AG04450 (cell line): ENCODE results near the gene ZNF532. TPM values are rescaled to one million over a fixed set of nuclear protein-coding genes. Genes with fewer than 3 reads are reported as not detected.
A peak's percentile ranks its signal among the peaks of the same experiment; 100 is the strongest.

ENCODE experiments used
- CTCF ChIA-PET: fragments of 300-600, 350-600 bp; formaldehyde crosslinking; extraction: SDS; loops from one replicate; lab custom pipeline; 2022; ENCODE audit warnings: antibody characterized with exemption, inconsistent platforms; lab: Charles Lee
- POLR2A ChIA-PET: fragments of 350-600 bp; formaldehyde crosslinking; extraction: SDS; loops from one replicate; lab custom pipeline; 2021; ENCODE audit warnings: antibody characterized with exemption, inconsistent platforms; lab: Yijun Ruan, JAX
- DNase-seq: peaks from one replicate; pipeline ENCODE4 v3.0.0-alpha.2; 2011; ENCODE audit warnings: low read depth, low spot score
- H3K27ac ChIP-seq: one replicate; pipeline ENCODE4 v1.5.1; 2012; ENCODE audit warnings: low read depth, low read length, control low read depth
- H3K27me3 ChIP-seq: one replicate; pipeline ENCODE4 v1.6.0; 2012; ENCODE audit warnings: low read length; ENCODE audit not compliant: control insufficient read depth, insufficient read depth
- H3K4me3 ChIP-seq: 2 replicates; pipeline ENCODE4 v1.5.1; 2011; ENCODE audit warnings: mild to moderate bottlenecking, low read depth, low read length, control low read depth
- H3K9me3 ChIP-seq: 2 replicates; pipeline ENCODE4 v1.5.1; 2012; ENCODE audit warnings: low read length; ENCODE audit not compliant: control insufficient read depth, insufficient read depth
- polyA plus RNA-seq: library from polyadenylated mRNA; depleted of rRNA; stranded (reverse); fragments of >200 nt; gene quantifications from 2 replicates; pipeline ENCODE4 v1.2.3, GENCODE V29; 2011
- TF ChIP-seq, protein P1 (sequence below): IDR thresholded peaks from 2 replicates; pipeline ENCODE4 v1.5.1; 2011; ENCODE audit warnings: low read depth, low read length, control low read depth, inconsistent platforms

ZNF532 gene
- polyA plus RNA-seq, 1 experiment, result 69.7 TPM

DNA sequence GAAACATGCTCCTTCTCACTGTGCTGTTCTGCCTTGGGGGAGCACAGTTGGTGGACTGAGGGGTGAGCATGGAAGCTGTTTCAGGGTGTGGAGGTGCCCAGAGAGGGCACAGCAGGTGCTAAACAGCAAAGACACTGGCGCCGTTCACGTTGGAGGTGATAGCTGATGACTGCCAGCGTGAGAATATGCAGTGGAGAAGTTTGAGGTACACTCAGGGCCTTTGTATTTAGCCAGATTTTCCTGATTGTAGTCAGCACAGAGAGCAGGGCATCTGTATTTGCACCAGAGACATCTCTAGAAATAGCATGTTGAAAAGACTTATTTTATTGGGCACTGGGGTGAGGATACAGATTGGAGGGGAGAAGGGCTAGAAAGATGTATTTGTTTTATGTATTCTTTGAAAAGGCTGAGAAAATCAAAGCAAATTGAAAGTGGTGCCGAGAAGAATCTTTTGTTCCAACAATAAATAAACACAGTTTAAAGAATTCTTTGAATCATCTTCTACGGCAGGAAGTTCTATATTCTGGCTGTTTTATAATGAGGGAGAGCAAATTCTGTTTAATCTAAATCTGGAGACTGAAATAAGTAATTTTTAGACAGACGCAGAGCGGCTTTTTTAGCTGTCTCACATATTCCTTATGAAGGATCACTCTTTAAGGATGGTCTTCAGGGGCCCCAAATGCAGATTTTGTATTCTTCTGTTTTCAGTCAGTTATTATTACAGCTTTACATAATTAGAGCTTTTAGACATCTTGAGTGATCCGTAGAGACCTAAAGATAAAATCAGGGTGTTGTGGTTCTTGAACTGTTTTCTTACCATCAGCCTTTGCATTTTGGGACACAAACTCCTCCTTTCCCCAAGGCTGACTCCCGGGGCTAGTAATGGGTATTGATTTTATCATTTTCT is 7.1 kb downstream of the ZNF532 start:
- TF ChIP-seq, protein P1, sequence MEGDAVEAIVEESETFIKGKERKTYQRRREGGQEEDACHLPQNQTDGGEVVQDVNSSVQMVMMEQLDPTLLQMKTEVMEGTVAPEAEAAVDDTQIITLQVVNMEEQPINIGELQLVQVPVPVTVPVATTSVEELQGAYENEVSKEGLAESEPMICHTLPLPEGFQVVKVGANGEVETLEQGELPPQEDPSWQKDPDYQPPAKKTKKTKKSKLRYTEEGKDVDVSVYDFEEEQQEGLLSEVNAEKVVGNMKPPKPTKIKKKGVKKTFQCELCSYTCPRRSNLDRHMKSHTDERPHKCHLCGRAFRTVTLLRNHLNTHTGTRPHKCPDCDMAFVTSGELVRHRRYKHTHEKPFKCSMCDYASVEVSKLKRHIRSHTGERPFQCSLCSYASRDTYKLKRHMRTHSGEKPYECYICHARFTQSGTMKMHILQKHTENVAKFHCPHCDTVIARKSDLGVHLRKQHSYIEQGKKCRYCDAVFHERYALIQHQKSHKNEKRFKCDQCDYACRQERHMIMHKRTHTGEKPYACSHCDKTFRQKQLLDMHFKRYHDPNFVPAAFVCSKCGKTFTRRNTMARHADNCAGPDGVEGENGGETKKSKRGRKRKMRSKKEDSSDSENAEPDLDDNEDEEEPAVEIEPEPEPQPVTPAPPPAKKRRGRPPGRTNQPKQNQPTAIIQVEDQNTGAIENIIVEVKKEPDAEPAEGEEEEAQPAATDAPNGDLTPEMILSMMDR, result no peak
- ChIA-PET CTCF (interaction anchor here (0.5 to 1.4 kb wide), 2 partner anchors 198 to 333 kb away, joined by 3 read pairs; no protein-coding TSS in a partner anchor), POLR2A (no interaction called here)
- H3K27ac ChIP-seq, result peak overlapping the region; percentile 77
- no peaks in the 10 kb centered on the region for H3K27me3 ChIP-seq
- H3K4me3 ChIP-seq, result peak overlapping the region; percentile 7; the same call in 1 of the 2 replicates
- DNase-seq, result no peak
- H3K9me3 ChIP-seq, result peaks cover 2% of the 10 kb centered on the region; the same call in 1 of the 2 replicates

DNA sequence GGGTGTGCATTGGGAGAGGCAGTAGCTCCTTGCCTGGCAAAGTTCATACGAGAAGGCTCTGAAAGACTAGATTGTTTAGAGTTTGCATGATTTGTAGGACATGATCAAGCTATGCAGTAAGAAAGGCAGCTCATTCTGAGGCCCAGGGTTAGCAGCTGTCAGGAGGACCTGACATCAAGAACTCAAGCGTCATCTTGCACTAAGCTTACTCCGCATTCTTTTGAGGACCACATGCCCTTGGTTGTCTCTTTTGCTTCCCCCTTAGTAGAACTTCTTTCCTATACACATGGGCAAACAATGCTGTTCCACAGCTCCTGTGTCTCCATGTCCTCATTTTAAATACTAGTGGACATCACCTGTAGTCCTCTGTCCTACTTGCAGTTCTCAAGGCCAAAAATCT is 14.0 kb downstream of the ZNF532 start:
- Histone ChIP-seq H3K4me3 (no peak overlapping the region), H3K27me3 (no peaks in the 10 kb centered on the region), H3K9me3 (no peaks in the 10 kb centered on the region), H3K27ac (no peak overlapping the region)
- no peak for DNase-seq
- CTCF ChIA-PET, result no interaction called here
- TF ChIP-seq, protein P1, result no peak
- POLR2A ChIA-PET, result interaction anchor here (0.6 kb wide), 1 partner anchor 8 kb away, joined by 9 read pairs; no protein-coding TSS in a partner anchor

DNA sequence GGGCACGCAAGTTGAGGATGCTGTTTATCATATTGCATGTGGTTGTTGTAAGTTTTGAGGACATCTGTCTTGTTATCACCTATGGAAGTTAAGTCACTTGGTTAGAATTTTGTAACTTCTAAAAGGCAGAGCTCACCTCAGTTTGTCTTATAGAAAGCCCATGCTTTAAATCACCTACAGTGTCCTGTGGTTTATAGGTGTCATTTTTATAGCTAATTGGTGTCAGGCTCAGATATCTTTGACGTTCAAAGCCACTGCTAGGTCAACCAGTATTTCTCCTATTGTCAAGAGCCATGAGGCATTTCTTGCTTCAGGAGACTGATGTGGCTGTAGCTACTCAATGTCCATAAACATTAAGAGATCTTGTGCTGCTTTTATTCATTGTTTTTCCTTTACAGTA is 16.8 kb downstream of the ZNF532 start:
- H3K9me3 ChIP-seq, result no peaks in the 10 kb centered on the region
- POLR2A ChIA-PET, result no interaction called here
- DNase-seq, result no peak
- CTCF ChIA-PET, result interaction anchor here (1.5 kb wide), 1 partner anchor 117 kb away, joined by 4 read pairs; no protein-coding TSS in a partner anchor
- TF ChIP-seq, protein P1, result no peak
- H3K27ac ChIP-seq, result no peak overlapping the region
- H3K27me3 ChIP-seq, result no peaks in the 10 kb centered on the region
- no peak overlapping the region for H3K4me3 ChIP-seq

DNA sequence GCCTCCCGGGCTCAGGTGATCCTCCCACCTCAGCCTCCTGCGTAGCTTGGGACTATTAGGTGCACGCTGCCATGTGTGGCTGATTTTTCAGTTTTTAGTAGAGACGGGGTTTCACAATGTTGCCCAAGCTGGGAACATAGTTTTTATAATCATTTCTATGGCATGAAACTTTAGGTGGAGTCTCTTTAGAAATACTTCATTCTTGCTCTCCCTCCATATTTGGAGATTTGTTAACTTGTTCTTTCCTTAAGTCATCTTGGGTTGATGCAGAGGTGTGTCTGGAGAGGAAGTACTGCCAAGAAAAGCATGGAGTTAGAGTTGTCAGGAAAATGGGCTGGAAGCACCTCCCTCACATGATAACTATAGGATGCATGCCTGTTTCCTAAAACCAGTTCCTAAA is 17.4 kb downstream of the ZNF532 start:
- H3K4me3 ChIP-seq, result no peak overlapping the region
- H3K27me3 ChIP-seq, result no peaks in the 10 kb centered on the region
- DNase-seq, result no peak
- ChIA-PET CTCF (interaction anchor here (1.5 kb wide), 1 partner anchor 118 kb away, joined by 4 read pairs; no protein-coding TSS in a partner anchor), POLR2A (no interaction called here)
- TF ChIP-seq, protein P1, result no peak
- no peak overlapping the region for H3K27ac ChIP-seq
- no peaks in the 10 kb centered on the region for H3K9me3 ChIP-seq

DNA sequence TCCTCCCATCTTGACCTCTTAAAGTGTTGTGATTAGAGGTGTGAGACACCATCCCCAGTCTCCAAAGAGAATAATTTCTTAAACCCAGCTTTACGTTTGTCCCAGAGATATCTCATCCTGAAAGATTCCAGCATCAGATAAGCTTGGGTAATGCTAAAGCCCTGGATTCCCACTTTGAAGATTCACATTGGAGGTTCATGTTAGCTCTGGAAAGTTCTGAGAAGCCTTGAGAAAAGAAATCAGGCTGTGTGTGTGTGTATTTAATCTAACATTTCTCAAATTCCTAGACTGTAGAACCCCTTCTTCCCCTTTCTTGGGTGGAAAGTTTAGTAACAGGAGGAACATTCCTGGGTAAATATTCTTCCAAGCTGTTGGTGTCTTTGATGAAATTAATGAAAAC is 18.0 kb downstream of the ZNF532 start:
- H3K4me3 ChIP-seq, result no peak overlapping the region
- TF ChIP-seq, protein P1, result no peak
- no peaks in the 10 kb centered on the region for H3K27me3 ChIP-seq
- H3K9me3 ChIP-seq, result no peaks in the 10 kb centered on the region
- DNase-seq, result no peak
- POLR2A ChIA-PET, result no interaction called here
- no peak overlapping the region for H3K27ac ChIP-seq
- CTCF ChIA-PET, result interaction anchor here (0.5 kb wide), 1 partner anchor 132 kb away, joined by 3 read pairs; no protein-coding TSS in a partner anchor
